ENCODE measurements around the gene TBC1D8B. TPM values are rescaled to one million over a fixed set of nuclear protein-coding genes. Genes with fewer than 3 reads are reported as not detected.

The TBC1D8B gene
- total RNA-seq, 3 donors from 2014 or later, result 5.3 to 12.9 (median 7.9) TPM

DNA sequence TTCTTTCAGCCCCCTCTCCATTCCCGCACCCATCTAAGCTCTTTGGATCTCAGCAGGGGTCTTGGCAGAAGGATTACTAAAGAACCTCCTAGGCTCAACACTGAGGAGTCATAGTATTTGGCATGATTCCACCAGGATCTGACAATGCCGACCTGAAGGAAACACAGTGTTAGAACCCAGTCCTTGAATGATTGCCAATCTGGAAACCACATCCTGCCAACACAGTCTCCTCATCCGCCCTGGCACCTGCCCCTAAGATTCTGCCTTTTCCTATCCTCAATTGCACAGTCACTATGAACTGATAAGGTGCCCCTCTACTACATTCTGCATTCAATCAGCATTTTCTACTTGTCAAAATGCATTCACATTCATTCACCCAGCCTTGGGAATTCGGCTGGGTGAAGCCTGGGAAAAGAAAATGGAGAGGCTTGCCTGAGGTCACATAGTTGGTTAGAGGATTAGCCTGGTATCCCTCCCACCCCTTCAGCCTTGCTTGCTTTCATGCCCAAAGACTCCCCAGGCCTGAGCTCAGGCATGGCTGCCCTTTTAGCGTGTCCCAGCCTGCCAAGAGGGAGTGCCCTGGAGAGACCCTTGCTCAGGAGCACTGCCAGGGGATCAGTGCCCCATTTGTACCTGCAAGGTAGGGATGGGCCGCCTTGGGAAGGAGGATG, 115.5 kb downstream of the TBC1D8B start:
- Histone ChIP-seq H3K27me3 (peaks cover 0 to 67% of the 10 kb centered on the region in 2 donors), H3K36me3 (no peaks in the 10 kb centered on the region), H3K9me3 (no peaks in the 10 kb centered on the region), H3K27ac (no peak overlapping the region), H3K4me1 (no peaks in the 10 kb centered on the region), H3K4me3 (no peak overlapping the region)
- no peak for DNase-seq (ENCODE audit: low spot score in 2 of 2)
- no peak for TF ChIP-seq CTCF (IDR thresholded peaks at IDR 0.05)
- TF ChIP-seq POLR2AphosphoS5 (IDR thresholded peaks at IDR 0.05), result no peak
- TF ChIP-seq POLR2A (IDR thresholded peaks at IDR 0.05), result no peak
- intact Hi-C loops (cut with DNase I; ENCODE audit: low total_unique reads), result no loop called here

DNA sequence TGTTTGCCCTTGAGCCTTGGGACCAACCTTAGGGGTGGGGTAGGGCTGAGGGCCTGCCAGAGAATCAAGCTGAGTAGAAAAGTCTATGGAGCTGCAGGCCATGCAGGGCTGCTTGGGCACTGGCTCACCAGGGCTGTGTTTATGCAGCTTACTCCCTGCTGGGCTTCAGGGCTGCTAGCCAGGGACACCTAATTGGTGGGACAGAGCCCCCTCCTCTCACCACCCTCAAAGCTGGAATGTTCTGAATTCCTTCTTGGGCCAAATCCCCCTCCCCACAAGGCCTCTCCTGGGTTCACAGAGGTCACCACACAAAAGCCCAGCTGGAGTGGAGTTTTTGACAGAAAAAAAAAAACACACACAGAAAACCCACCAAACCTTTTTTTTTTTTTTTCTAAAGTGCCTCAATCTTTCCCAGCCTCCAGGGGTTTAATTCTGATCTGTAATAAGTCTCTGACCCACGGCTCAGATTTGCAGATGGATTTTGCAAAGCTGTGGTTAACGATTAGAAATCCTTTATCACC, 117.5 kb downstream of the TBC1D8B start, which contains the start of gene CLDN2:
Gene CLDN2, plus strand, starts transcription at position 471 of the 521 bp plus-strand sequence. CDS start 7,827 bp downstream, outside the sequence.
- no peak within 1 kb of the TSS for H3K27ac ChIP-seq
- H3K4me1 ChIP-seq, result no peaks in the 10 kb centered on the region
- no peak within 1 kb of the TSS for H3K4me3 ChIP-seq
- peaks cover 0 to 71% of the 10 kb centered on the region in 2 donors for H3K27me3 ChIP-seq
- H3K36me3 ChIP-seq, result no peaks in the 10 kb centered on the region
- no peak for DNase-seq (ENCODE audit: low spot score in 2 of 2)
- H3K9me3 ChIP-seq, result no peaks in the 10 kb centered on the region
- intact Hi-C loops (cut with DNase I; ENCODE audit: low total_unique reads), result no loop called here
- TF ChIP-seq CTCF (IDR thresholded peaks at IDR 0.05) (no peak), POLR2A (IDR thresholded peaks at IDR 0.05) (no peak), POLR2AphosphoS5 (IDR thresholded peaks at IDR 0.05) (no peak)

GRCh38 chrX:106921637-106922036, 119.2 kb downstream of the TBC1D8B start:
- Histone ChIP-seq H3K27ac (no peak overlapping the region), H3K4me3 (no peak overlapping the region)

More at GRCh38 chrX:106921637-106922036, 119.2 kb downstream of the TBC1D8B start:
- no peaks in the 10 kb centered on the region for H3K36me3 ChIP-seq
- no peak for DNase-seq (ENCODE audit: low spot score in 2 of 2)
- H3K4me1 ChIP-seq, result no peaks in the 10 kb centered on the region
- H3K9me3 ChIP-seq, result no peaks in the 10 kb centered on the region
- no peak for TF ChIP-seq CTCF (IDR thresholded peaks at IDR 0.05)
- no peak for TF ChIP-seq POLR2AphosphoS5 (IDR thresholded peaks at IDR 0.05)
- no peak for TF ChIP-seq POLR2A (IDR thresholded peaks at IDR 0.05)
- H3K27me3 ChIP-seq, result peaks cover 0 to 63% of the 10 kb centered on the region in 2 donors
- intact Hi-C loops (cut with DNase I; ENCODE audit: low total_unique reads), result no loop called here

Other genes starting within 250 kb of the TBC1D8B start
- 1 to 10 TPM; 3.8 to 5.6 (median 4.2) TPM for gene RADX, start 190.7 kb upstream of the TBC1D8B start, total RNA-seq
- 10 to 100 TPM in 1 of 3 donors, 1 to 10 TPM in 2; 1.1 to 17.1 (median 3.9) TPM for gene RNF128, start 76.0 kb upstream of the TBC1D8B start, total RNA-seq
- under 1 TPM in 1 of 3 donors, not detected in 2; 0.66 TPM for gene RIPPLY1, start 100.7 kb downstream of the TBC1D8B start, total RNA-seq
- under 1 TPM in 2 of 3 donors, not detected in 1; 0.32 to 0.33 TPM for gene CLDN2, start 117.7 kb downstream of the TBC1D8B start, total RNA-seq
- 10 to 100 TPM; 17.3 to 19.7 (median 18.2) TPM for gene MORC4, start 197.5 kb downstream of the TBC1D8B start, total RNA-seq